Activated T-helper 17 cell treated with anti-CD3 and anti-CD28 coated beads, Interleukin-2, amount 50 U/mL, for 72 hours (primary cell): ENCODE measurements around the gene FAHD1. TPM values are rescaled to one million over a fixed set of nuclear protein-coding genes. Genes with fewer than 3 reads are reported as not detected.

ENCODE experiments used
- ATAC-seq: fragments of 150-1000 bp; cut with Tn5 transposase; replicated peaks from 2 replicates; pipeline ENCODE4 v1.10.0; 2021; ENCODE audit warnings: mild to moderate bottlenecking, moderate library complexity
- H3K27ac Mint-ChIP-seq: one replicate; pipeline ENCODE4 v1.8.0; 2022; ENCODE audit warnings: mixed read lengths
- H3K27me3 Mint-ChIP-seq: one replicate; pipeline ENCODE4 v1.8.0; 2022; ENCODE audit warnings: mixed read lengths
- H3K36me3 Mint-ChIP-seq: one replicate; pipeline ENCODE4 v1.8.0; 2022; ENCODE audit warnings: low read depth, mild to moderate bottlenecking, mixed read lengths
- H3K4me1 Mint-ChIP-seq: one replicate; pipeline ENCODE4 v1.8.0; 2022; ENCODE audit warnings: mixed read lengths
- H3K4me3 Mint-ChIP-seq: one replicate; pipeline ENCODE4 v1.8.0; 2022; ENCODE audit warnings: mild to moderate bottlenecking, mixed read lengths
- H3K9me3 Mint-ChIP-seq: one replicate; pipeline ENCODE4 v1.8.0; 2022; ENCODE audit warnings: mixed read lengths
- total RNA-seq, 2 donors: library from RNA; stranded (reverse); gene quantifications; one replicate each; pipeline ENCODE4 v1.2.3, GENCODE V29; 2022

The FAHD1 gene
- total RNA-seq, 2 donors from 2014 or later: 19.2 to 19.3 TPM

DNA sequence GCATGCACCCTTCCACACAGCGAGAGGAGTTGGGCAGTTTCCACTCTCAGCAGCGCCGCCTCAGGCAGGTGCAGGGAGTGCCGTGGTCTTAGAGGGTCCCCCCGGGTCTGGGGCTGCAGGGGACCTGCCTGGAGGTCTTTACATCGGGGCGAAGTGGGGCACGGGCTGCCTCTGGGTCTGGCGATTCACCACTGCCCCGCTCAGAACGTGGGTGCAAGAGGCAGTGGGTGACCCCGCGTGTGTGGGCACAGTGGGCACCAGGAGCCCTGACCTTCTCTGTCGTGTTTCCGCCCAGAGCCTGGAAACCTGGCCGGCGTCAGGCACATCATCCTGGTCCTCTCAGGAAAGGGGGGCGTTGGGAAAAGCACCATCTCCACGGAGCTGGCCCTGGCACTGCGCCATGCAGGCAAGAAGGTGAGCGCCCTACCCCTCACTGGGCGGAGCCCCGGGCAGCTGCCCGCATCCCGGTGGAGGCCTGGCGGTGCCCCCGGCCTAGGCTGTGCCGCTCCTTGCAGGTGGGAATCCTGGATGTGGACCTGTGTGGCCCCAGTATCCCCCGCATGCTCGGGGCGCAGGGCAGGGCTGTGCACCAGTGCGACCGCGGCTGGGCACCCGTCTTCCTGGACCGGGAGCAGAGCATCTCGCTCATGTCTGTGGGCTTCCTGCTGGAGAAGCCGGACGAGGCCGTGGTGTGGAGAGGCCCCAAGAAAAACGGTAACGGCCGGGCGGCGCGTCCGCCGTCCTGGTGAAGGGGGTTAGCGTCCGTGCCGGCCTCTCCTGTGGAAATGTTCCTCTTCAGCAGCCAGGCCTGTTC, 40.6 kb upstream of the FAHD1 start:
- H3K36me3 Mint-ChIP-seq: peaks cover 13% of the 10 kb centered on the region
- no peaks in the 10 kb centered on the region for H3K27me3 Mint-ChIP-seq
- no peak overlapping the region for H3K27ac Mint-ChIP-seq
- peaks cover 3% of the 10 kb centered on the region for H3K4me1 Mint-ChIP-seq
- no peak for ATAC-seq
- H3K9me3 Mint-ChIP-seq: no peaks in the 10 kb centered on the region
- H3K4me3 Mint-ChIP-seq: no peak overlapping the region

DNA sequence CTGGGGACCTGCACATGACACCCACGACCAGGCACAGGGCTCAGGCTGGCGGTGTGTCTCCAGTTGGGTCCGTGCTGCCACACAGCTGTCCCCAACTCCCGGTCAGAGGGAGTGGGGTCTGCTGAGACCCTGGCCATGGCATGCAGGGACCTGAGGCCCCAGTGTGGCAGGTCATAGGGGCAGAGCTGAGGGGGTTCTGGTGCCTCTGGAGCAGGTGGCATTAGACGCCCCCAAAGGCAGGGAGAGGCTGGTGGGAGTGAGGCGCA, 40.0 kb upstream of the FAHD1 start:
- no peak for ATAC-seq
- peaks cover 3% of the 10 kb centered on the region for H3K4me1 Mint-ChIP-seq

DNA sequence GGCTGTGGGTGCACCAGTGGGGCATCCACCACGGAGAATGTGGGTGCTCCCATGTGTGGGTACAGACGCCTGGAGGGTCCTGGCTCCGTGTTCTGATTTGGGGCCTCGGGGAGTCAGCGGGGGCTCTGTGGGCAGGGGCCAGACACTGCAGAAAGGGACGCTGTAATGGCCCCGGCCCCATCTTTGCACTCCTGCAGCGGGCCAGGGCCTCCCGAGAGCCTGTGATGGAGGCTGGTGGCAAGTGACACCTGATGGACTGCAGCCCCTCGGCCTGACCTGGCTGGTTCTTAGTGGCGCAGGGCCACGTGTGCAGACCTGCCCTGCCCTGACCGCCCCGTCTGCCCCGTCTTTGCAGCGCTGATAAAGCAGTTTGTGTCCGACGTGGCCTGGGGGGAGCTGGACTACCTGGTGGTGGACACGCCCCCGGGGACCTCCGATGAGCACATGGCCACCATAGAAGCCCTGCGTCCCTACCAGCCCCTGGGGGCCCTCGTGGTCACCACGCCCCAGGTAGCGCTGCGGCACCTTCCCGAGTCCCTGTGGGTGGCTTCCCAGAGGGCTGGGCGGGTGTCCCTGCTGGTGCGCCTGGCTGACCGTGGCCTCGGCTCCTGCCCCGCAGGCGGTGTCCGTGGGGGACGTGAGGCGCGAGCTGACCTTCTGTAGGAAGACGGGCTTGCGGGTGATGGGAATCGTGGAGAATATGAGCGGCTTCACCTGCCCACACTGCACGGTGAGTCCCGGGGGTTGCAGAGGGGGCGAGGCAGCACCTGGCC, 39.5 kb upstream of the FAHD1 start:
- H3K4me3 Mint-ChIP-seq: no peak overlapping the region
- no peak for ATAC-seq

More for the DNA sequence above, 40.0 kb upstream of the FAHD1 start:
- H3K36me3 Mint-ChIP-seq: peaks cover 13% of the 10 kb centered on the region
- H3K9me3 Mint-ChIP-seq: no peaks in the 10 kb centered on the region
- no peak overlapping the region for H3K4me3 Mint-ChIP-seq
- no peak overlapping the region for H3K27ac Mint-ChIP-seq
- H3K27me3 Mint-ChIP-seq: no peaks in the 10 kb centered on the region

DNA sequence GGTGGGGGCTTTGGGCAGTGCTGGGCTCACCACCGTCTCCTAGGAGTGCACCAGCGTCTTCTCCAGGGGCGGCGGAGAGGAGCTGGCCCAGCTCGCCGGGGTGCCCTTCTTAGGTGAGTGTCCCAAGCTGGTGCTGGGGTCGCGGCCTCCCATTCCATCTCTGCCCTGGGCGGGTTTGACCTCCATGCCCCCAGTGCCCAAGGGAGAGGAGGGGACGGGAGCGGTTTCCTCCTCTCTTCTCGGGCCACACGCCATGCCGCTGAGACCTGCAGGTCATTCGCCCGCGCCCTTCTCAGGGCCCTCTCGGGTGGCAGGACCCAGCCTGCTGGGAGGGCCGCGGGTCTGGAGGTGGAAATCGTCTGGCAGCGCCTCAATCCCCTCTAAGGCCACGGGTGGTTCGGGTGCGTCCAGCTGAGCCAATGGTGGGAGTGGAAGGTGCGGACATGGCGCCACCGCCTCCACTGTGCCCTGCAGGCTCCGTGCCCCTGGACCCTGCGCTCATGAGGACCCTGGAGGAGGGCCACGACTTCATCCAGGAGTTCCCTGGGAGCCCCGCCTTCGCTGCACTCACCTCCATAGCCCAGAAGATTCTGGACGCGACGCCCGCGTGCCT, 38.8 kb upstream of the FAHD1 start:
- Mint-ChIP-seq H3K27ac (no peak overlapping the region), H3K9me3 (no peaks in the 10 kb centered on the region), H3K4me3 (no peak overlapping the region), H3K4me1 (peaks cover 3% of the 10 kb centered on the region), H3K27me3 (no peaks in the 10 kb centered on the region), H3K36me3 (peaks cover 13% of the 10 kb centered on the region)
- ATAC-seq: no peak

More for the DNA sequence above, 39.5 kb upstream of the FAHD1 start:
- peaks cover 13% of the 10 kb centered on the region for H3K36me3 Mint-ChIP-seq
- H3K27ac Mint-ChIP-seq: no peak overlapping the region
- H3K9me3 Mint-ChIP-seq: no peaks in the 10 kb centered on the region
- H3K27me3 Mint-ChIP-seq: no peaks in the 10 kb centered on the region
- H3K4me1 Mint-ChIP-seq: peaks cover 3% of the 10 kb centered on the region

DNA sequence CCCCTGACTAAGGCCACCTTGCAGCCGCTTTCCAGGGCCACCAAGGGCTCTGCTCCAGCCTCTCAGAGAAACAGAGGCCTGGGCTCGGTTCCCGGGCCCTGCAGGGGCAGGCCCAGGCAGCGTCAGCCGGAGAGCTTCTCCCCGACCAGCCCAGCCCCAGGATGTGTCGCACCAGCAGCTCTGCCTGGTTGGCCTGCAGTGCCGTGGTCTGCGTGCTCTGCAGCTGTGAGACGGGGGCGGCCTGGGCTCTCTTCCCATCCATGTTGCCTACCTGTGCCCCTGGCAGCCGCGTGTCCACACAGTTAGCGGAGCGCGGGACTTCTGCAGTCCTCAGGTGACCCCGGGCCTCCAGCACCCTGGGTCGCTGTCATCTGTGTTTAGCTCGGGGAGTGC, 38.3 kb upstream of the FAHD1 start:
- ATAC-seq: no peak
- Mint-ChIP-seq H3K27ac (no peak overlapping the region), H3K4me3 (no peak overlapping the region), H3K36me3 (peaks cover 13% of the 10 kb centered on the region), H3K9me3 (no peaks in the 10 kb centered on the region), H3K4me1 (peaks cover 3% of the 10 kb centered on the region), H3K27me3 (no peaks in the 10 kb centered on the region)

DNA sequence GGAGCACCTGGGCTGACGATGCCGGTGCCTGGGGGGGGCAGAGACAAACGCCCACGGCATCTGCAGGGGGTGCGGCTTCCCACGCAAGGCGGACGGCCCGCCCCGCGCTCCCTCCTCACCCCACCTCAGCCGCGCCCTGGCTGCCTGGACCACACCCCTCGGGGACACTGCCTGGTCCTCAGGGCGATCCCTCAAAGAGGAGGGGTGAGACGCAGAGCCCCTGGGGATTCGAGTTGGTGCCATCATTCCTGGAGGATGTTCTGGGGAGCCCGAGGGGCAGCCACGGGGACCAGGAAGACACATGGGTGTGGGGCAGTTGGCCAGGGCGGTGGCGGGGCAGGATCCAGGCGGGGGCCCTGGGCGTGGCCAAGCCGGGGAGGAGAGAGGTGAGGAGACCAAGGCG, 37.4 kb upstream of the FAHD1 start:
- H3K27me3 Mint-ChIP-seq: no peaks in the 10 kb centered on the region

DNA sequence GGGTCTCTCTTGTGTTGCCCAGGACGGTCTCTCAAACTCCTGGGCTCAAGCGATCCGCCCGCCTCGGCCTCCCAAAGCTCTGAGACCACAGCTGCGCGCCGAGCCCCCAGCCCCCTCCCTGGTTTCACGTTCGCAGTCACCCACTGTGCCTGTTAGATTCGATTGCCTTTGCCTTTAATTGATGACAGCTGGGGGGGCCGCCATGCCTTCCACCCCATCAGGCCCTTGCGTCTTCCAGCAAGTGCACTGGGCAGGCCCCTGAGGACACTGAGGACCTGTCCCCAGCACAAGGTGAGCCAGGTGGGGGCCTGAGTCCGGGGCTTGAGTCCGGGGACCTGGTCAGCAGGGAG, 36.8 kb upstream of the FAHD1 start:
- Mint-ChIP-seq H3K9me3 (no peaks in the 10 kb centered on the region), H3K27me3 (no peaks in the 10 kb centered on the region), H3K36me3 (peaks cover 9% of the 10 kb centered on the region), H3K4me1 (peaks cover 3% of the 10 kb centered on the region), H3K27ac (no peak overlapping the region), H3K4me3 (no peak overlapping the region)
- no peak for ATAC-seq

More for the DNA sequence above, 37.4 kb upstream of the FAHD1 start:
- Mint-ChIP-seq H3K4me1 (peaks cover 3% of the 10 kb centered on the region), H3K9me3 (no peaks in the 10 kb centered on the region), H3K36me3 (peaks cover 13% of the 10 kb centered on the region), H3K27ac (no peak overlapping the region), H3K4me3 (no peak overlapping the region)
- ATAC-seq: no peak

DNA sequence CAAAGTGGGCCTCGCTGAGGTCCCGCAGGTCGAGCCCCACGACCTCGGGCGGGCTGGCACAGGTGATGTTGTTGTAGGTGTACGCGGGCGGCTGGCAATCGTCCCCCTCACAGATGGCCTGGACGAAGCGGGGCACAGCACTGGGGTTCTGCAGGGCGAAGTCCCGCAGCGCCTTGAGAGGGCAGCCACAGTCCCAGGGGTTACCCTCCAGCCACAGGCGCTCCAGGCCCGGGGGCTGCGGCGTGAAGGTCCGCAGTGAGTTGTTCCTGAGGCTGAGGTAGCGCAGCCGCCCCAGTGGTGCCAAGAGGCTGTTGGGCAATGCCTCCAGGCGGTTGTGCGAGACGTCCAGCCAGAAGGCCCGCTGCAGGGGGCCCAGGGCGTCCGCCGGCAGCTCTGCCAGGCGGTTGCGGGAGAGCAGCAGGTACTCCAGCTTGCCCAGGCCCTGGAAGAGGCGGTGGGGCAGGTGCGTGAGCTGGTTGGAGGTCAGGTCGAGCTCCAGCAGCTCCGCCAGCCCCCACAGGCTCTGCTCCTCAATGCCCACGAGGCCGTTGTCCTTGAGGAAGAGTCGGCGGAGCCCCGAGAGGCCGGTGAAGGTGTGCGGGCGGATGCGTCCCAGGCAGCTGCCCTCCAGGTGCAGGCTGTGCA, 36.3 kb upstream of the FAHD1 start:
- Mint-ChIP-seq H3K36me3 (peaks cover 7% of the 10 kb centered on the region), H3K4me3 (no peak overlapping the region), H3K9me3 (no peaks in the 10 kb centered on the region), H3K27ac (no peak overlapping the region), H3K27me3 (no peaks in the 10 kb centered on the region), H3K4me1 (peaks cover 3% of the 10 kb centered on the region)
- no peak for ATAC-seq

DNA sequence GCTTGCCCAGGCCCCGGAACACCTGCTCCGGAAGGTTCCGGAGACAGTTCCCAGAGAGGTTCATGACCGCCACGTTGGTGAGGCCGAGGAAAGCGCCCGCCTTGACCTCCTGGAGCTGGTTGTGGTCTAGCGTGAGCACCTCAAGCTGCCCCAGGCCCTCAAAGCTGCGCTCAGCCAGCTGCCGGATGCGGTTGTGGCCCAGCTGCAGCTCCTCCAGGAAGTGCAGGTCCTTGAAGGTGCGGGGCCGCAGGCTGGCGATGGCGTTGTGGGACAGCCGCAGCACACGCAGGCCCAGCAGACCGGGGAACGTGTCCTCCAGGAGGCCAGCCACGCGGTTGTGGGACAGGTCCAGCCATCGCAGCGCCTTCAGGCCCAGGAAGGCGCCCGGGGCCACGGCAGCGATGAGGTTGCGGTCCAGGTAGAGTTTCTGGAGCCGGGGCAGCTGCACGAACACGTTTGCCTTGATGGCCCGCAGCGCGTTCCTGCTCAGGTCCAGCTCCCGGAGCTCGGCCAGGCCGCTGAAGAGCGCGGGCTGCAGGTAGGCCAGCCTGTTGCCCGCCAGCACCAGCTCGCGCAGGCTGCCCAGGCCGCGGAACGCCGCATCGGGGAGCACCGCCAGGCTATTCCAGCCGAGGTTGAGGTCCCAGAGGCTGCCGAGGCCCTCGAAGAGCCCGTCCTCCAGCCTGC, 35.6 kb upstream of the FAHD1 start:
- H3K27me3 Mint-ChIP-seq: no peaks in the 10 kb centered on the region
- ATAC-seq: no peak
- H3K4me1 Mint-ChIP-seq: peaks cover 3% of the 10 kb centered on the region
- H3K9me3 Mint-ChIP-seq: no peaks in the 10 kb centered on the region
- no peak overlapping the region for H3K27ac Mint-ChIP-seq
- H3K36me3 Mint-ChIP-seq: peaks cover 7% of the 10 kb centered on the region
- no peak overlapping the region for H3K4me3 Mint-ChIP-seq

DNA sequence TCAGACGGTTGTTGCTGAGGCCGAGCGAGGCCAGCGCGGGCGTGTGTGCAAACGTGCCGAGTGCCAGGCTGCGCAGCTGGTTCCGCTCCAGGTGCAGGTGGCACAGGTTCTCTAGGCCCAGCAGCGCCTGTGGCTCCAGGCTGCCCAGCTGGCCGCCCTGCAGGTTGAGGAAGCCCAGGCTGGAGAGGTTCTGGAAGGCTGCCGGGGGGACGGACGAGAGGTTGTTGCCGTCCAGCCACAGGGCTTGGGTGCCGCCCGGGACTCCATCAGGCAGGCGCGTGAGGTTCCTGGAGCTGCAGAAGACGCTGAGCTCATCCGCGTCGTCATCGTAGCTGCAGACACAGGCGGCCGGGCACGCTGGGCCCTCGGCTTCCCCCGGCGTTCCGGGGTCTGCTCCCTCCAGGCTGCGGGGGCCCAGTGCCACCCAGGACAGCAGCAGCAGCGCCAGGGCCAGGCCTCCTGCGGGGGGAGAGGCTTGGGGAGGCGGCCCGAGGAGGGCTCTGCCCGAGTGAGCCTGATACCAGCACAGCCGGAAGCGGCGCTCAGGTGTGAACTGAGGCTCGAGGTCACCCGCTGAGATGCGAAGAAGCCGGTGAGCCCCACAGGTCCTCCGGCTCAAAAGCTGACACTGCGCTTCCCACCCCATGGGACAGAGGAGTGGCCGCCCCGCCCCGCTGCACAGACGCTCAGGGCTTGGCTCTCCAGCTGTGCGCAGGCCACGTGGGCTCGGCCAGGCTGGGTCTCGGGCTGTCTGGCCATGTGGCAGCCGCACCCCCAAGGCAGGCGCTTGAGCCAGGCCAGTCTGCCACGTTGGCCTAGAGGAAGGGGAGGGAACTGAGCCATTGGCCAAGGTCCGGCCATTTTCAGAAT, 34.8 kb upstream of the FAHD1 start:
- no peak overlapping the region for H3K4me3 Mint-ChIP-seq
- H3K9me3 Mint-ChIP-seq: no peaks in the 10 kb centered on the region
- peaks cover 3% of the 10 kb centered on the region for H3K4me1 Mint-ChIP-seq
- no peak overlapping the region for H3K27ac Mint-ChIP-seq
- no peaks in the 10 kb centered on the region for H3K27me3 Mint-ChIP-seq
- H3K36me3 Mint-ChIP-seq: peaks cover 7% of the 10 kb centered on the region
- no peak for ATAC-seq

DNA sequence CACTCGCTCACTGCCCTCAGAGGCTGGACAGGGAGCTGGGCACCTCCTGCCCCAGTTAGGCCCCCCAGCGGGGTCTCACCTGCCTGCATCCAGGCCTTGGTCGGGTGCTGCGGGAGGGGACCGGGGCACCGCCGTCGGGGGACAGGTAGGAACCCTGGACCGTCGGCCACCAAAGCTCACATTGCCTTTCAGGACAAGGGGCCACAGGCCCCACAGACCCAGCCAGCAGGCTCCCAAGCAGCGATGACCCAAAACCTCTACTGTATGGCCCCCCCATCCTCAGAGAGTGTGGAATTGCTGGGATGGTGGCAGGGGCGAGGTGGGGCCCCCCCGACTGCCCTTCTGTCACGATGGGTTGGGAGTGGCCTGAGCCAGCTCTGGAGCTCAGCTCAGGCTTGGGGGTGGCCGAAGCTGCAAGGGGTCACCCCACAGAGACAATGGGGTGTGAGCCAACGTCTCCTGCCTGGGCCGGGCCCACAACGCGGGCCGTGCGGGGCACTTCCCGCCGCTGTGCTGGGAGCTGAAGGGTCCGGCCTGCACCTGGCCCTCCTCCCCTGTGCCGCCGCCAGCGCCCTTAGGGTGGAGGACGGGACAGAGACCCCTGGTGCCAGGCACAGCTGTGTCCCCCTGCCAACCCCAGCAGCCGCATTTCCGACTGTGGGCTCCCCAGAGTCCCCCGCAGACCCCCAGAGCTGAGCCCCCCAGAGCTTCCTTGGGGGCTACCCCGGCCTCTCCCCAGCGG, 34.0 kb upstream of the FAHD1 start:
- peaks cover 3% of the 10 kb centered on the region for H3K4me1 Mint-ChIP-seq
- H3K4me3 Mint-ChIP-seq: no peak overlapping the region
- H3K27ac Mint-ChIP-seq: no peak overlapping the region
- ATAC-seq: no peak
- peaks cover 7% of the 10 kb centered on the region for H3K36me3 Mint-ChIP-seq
- H3K27me3 Mint-ChIP-seq: no peaks in the 10 kb centered on the region
- H3K9me3 Mint-ChIP-seq: no peaks in the 10 kb centered on the region

DNA sequence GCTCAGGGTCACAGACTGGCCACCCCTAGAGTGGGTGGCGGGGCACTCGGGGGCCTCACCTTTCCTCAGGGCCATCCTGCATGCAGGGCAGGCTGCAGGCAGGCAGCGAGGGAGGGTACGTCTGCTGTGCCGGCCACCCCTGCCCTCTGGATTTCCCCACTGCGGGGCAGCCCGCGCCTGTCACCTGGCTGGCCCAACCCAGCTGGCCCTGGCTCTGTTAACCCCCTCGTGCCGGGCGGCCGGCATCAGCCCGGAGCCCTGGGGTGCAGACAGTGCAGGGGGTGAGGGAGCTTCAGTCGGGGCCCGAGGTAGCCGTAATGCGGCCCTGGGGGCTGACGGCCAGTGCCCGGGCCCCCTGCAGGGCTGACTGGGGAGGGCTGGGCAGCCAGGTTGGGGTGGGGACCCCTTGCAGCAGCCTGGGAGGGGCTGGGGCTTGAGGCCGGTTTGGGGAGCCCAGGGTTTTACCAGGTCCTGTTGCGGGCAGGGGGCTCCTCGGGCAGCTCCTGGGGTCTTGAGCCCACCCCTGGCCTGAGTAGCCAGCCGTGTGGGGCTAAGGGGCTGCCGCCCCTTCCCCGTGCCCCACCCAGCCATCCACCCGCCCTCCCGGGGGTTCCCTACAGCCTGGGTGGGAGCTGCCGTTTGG, 33.3 kb upstream of the FAHD1 start, which contains the start of gene IGFALS:
Gene IGFALS, minus strand, starts transcription at position 128 of the 643 bp plus-strand sequence. Its CDS starts 53 bp downstream, at position 75.
- no peak within 1 kb of the TSS for H3K27ac Mint-ChIP-seq
- H3K36me3 Mint-ChIP-seq: peaks cover 6% of the 10 kb centered on the region
- H3K9me3 Mint-ChIP-seq: no peaks in the 10 kb centered on the region
- no peak for ATAC-seq
- peaks cover 3% of the 10 kb centered on the region for H3K4me1 Mint-ChIP-seq
- H3K4me3 Mint-ChIP-seq: no peak within 1 kb of the TSS
- H3K27me3 Mint-ChIP-seq: no peaks in the 10 kb centered on the region
